Activated gamma-delta T cell treated with Interleukin-2 at 50 U/mL for 16 hours (primary cell): ENCODE measurements around the gene ARHGEF6.

ENCODE experiments used
- DNase-seq: peaks from one replicate; pipeline ENCODE4 v3.0.0-alpha.2; 2020

ARHGEF6 gene

DNA sequence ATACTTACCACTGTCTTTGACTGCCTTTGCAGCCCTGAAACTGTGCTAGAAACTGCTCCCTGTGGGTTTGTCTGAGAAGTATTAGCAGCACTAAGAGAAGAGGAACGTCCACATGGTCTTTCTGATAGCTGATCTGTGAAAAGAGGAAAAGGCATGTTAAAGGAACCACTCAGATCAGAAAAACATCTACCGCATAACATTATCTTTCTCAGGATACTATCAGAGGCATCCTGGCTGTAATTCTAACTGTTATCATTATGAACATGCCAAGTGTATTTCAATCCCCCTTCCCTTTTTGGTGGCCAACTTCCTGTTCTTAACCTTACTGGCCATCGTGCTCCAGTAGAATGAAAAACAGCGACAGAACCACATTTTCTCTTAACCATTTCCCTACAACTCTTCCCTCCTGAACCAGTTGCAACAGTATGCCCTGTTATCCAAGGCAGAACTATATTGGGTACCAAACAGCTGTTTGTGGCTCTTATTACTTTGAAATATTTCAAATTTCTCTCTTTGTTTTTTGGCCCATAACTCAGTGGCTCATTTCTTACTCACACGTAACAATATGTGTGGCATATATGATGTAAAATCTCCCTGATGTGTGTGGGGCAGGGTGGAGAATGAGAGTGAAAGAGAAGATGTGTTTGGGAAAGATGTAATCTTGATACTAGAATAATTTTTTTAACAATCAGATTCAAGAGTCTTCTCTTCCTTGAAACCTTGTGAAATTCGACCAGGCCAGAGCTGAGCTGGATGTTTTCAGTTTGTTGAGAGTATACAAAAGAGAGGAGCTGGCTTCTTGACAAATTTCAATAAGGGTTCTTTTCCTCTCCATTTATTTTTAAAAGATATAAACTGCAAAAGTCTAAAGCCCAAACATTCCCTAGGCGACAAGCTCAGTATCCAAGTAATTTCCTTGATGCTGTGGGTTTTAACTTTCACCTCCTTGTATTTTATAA is 35.2 kb downstream of the ARHGEF6 start:
- no peak for DNase-seq

DNA sequence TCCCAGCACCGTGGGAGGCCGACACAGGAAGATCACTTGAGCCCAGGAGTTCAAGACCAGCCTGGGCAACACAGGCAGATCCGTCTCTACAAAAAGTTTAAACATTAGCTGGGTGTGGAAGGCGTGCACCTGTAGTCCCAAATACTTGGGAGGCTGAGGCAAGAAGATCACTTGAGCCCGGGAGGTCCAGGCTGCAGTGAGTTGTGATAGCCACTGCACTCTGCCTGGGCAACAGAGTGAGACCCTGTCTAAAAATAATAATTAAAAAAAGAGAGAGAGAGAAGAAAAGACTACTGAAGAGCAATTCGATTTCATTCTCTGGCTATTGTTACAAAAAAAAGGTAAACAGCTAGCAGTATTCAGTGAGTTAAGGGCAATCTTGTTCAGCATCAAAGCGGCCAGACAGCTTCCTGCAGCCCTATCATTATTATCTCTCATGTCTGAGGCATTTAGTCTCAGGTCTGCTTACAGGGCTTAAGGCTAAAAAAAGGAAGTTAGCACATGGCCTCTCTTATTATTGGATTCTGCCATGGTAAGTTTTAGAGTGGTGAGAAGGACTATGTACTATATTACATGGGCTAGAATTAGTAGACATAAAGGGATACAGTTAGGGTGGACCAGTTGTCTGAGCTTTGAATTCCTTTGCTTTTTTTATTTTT is 37.9 kb downstream of the ARHGEF6 start:
- DNase-seq = no peak

DNA sequence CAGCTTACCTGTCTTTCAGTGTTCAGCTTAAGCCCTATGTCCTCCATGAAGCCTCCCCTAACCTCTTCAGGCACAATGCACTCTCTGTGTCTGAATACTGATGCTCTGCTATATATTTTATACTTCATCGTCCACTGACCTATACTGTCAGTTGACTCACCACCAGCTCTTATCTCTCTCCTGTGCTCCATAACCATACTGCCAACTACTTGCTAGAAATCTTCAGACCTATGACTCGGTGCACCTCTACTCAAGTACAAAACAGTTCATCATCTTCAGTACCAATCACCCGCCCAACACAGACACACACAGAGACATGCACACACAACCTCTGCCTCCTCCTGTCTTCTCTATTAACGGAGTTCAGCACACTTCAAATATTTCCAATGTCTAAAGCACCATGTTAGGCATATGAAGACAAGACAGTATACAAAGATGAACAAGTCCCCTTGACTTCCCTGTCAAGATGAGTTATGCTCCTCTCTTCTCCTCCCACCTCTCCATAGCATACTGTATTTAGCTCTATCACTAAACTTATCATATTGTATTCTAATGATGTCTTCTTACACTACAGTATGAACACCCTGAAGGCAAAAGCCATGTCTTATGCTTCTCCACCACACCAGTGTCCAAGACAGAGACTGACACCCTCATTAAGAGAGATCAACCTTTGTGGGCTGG is 42.5 kb downstream of the ARHGEF6 start:
- no peak for DNase-seq

DNA sequence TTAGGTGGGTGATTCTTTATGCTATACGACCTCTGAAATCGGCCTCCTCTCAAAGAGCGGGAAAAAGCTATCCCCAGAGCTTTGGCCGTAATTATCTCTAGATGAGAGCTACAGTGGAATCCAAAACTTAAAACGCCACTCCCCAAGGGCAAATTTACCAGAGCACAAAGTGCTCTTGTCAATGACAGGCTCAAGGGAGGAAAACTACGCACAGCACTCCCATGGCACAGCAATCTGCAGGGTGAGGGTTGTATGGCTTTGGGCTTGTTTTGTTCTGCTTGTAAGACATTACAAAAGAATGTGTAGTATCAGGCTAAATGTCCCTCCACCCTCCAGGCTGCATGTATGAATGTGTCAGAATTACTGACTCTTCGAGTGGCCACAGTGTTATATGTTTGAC is 44.0 kb downstream of the ARHGEF6 start:
- no peak for DNase-seq

DNA sequence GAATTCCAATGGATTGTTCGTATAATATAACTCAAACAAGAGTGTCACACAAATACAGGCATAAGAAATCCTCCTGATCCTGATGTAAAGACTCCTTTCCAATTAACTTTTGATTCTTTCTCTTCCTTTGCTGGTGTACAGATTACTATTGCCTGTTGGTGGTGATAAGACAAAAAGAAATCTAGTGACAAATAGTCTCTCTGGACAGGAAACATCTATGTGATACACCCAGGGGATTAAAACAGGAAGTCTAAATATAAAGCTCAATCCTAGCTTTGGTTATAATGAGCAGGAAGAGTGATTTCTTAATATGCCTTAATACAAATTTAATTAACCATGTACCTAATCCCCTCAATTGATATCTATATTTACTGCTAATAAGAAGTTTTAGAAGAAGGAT is 45.1 kb downstream of the ARHGEF6 start:
- no peak for DNase-seq

GRCh38 chrX:136733613-136734012 is 47.1 kb downstream of the ARHGEF6 start:
- DNase-seq = no peak

- no peak for DNase-seq
Measured at GRCh38 chrX:136731798-136732197, 48.9 kb downstream of the ARHGEF6 start.

- DNase-seq = no peak
Measured at GRCh38 chrX:136731207-136731782, 49.4 kb downstream of the ARHGEF6 start.

GRCh38 chrX:136728393-136728792 is 52.3 kb downstream of the ARHGEF6 start:
- no peak for DNase-seq

DNA sequence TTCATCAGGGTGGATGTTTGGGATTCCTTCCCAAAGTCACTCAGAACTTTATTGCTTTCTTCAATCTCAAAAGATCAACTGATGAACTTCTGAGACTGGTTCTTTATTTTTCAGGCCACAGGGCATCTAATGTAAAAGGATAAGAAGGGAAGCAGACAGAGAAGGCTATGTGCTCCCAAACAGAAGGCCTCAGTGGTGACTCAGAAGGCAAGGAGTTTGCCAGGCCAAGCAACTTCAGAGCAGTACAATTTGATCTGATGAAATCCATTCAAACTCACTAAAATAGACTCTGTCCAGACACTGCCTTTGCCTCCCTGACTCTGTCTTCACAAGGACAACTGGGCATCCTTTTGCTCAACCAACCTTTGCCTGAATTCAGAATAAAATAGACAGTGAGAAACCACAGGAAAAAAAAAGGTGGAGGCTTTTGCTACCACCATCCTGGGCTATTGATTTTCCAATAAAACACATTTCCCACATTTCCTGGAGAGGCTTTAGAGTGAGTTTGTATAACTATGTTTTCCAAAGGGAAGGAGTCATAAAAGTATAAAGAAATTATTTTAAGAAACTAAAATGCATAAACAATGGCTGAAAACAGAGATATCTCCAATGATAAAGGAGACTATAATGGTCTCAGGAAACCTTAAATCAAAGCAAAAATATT is 55.2 kb downstream of the ARHGEF6 start:
- no peak for DNase-seq

- no peak for DNase-seq
Measured at GRCh38 chrX:136718091-136718490, 62.6 kb downstream of the ARHGEF6 start.

DNA sequence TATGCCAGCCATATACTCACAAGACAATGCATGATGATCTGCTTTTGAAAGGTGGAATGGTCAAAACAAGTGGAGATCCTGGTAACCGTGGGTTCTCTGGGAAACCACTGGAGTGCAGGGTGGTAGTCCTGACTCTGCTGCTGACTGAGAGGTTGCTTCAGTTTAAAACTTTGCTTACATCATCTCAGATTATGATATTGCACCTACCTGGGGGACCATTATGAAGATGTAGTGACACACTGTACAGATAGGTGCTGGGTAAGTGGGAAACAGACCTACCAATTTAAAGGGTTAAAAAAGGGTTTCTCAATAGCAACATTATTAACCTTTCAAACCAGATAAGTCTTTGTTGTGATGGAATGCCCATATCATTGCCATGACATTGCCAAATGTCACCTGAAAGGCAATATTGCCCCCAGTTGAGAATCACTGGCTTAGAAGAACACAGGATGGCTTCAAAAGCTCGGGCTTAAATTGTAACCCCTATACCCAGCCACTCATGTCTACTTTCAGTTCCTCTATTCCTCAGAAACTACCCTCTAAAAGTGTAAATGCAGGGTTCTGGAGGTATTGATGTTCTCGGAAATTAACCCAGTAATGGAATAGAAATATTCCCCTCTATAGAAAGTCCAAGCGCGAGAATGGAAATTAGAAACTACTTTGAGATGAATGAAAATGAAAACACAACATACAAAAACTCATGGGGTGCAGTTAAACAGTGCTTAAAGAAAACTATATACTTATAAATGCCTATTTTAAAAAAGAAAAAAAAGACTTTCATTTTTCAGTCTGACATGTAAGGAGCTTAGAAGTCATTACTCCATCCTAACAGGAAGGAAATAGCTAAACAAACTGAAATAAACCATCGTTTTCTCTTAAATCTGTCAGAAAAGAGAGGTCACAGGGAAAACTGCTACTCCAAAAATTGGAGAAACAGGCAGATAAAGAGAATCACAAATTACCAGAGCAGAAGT is 65.8 kb downstream of the ARHGEF6 start:
- DNase-seq = no peak

DNA sequence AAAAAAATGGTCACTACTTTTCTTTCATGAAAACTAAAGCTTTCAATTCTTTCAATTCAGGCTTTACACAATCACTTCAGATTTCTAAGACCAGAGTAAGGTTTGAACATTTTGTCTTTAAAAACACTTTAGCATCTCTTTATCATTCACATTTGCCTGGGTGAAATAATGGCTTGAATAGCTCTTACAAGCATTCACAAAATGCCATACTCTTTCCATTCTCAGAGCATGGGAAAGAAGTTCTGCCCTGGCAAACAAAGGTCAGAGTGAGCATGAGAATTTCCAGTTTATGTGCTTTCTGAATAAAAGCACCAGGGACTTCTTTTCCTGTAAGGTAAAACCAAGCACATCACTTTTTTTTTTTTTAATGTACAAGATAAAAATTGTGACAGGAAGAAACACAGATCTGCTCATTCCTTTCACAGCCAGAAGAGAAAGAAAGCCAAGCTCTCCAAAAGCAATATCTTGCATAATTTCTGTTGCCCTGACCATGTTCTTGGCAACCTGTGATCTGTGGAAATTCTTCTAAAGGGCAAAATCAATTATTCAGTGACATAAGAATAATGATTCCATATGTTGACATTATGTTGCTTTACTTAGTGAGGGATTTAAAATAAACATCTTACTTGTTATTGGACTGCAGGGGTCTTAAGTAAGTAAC is 68.0 kb downstream of the ARHGEF6 start:
- DNase-seq = no peak

- DNase-seq = no peak
Measured at GRCh38 chrX:136711147-136711546, 69.6 kb downstream of the ARHGEF6 start.

- DNase-seq = no peak
Measured at GRCh38 chrX:136710325-136710951, 70.3 kb downstream of the ARHGEF6 start.

DNA sequence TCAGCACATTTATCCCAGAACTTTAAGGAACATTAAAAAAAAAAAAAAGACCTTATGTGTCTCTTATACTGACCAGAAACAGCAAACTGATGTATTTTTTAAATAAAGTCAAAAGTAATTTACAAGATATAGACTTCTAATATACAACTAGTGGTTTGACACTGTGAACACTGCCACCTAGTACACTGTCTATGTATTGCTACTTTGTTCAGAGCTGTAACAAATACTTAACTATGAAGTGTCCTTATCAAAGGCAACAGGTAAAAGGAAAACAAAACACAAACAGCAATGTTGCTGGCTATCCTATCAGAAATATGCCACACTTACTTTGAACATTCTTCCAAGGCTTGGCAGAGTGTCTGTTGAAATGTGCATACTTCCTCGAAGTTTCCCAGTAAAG is 72.4 kb downstream of the ARHGEF6 start:
- DNase-seq = no peak

DNA sequence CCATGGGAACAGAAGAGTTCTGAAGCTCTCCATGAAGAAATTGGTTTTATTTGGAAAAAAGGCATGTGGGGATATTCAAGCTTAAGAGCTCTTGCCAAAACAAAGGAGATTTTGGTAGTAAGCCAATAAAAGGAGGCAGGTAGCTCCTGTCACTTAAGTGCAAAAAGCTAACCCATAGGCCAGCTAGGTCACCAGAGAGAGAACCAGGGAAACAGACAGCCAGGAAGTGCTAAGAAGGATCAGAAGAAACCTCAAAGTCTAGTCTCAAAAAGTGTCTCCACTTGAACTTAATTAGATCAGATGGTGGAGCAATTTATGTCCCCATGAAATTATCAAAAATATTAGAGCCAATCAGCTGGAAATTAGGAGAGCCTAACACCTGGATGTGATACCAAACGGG is 83.6 kb downstream of the ARHGEF6 start:
- no peak for DNase-seq

GRCh38 chrX:136694431-136695087 is 86.2 kb downstream of the ARHGEF6 start:
- DNase-seq = no peak

- no peak for DNase-seq
Measured at GRCh38 chrX:136692271-136692670, 88.5 kb downstream of the ARHGEF6 start.
